Breast epithelium (tissue), 3 donors: Measurements from ENCODE around the gene HSP90AB1.

Experiments
- CTCF ChIP-seq, 3 donors: fragments of 450-650 bp; IDR thresholded peaks; one replicate each; pipeline ENCODE4 v1.5.1; 2016 to 2017; ENCODE audit warnings: antibody characterized with exemption in 3 of 3, mild to moderate bottlenecking in 3 of 3, moderate library complexity in 3 of 3
- POLR2A ChIP-seq: fragments of 450-650 bp; IDR thresholded peaks from one replicate; pipeline ENCODE4 v1.6.1; 2016; ENCODE audit warnings: antibody characterized with exemption, mild to moderate bottlenecking, moderate library complexity

GRCh38 chr6:44261581-44261980 lies 14.7 kb downstream of the HSP90AB1 start:
- TF ChIP-seq POLR2A (no peak), CTCF (IDR thresholded peaks at IDR 0.05) (no peak)
